Pancreas (tissue), 10 donors: ENCODE measurements around the gene ZBTB47. TPM values are rescaled to one million over a fixed set of nuclear protein-coding genes. Genes with fewer than 3 reads are reported as not detected.

Source experiments
- ATAC-seq, 4 donors: fragments of 200-7000 bp; cut with Tn5 transposase; one replicate each; pipeline versions ENCODE4 v1.8.0 to v1.9.1; 2020; ENCODE audit warnings: mild to moderate bottlenecking in 4 of 4, moderate library complexity in 4 of 4
- DNase-seq, 6 donors: peaks; one replicate each; pipeline ENCODE4 v3.0.0-alpha.2; 2020
- FAIRE-seq: peaks from 2 replicates; lab custom pipeline; 2012; peaks lifted over from hg19 to GRCh38; lab: Jason Lieb, UNC
- H3K27ac ChIP-seq, 4 donors: fragments of 200-600 bp; sonication (generic); 1 replicate in 3 of 4; 2 replicates in 1 of 4; pipeline versions ENCODE4 v1.5.0 to v1.8.0; 2020
- H3K27me3 ChIP-seq, 4 donors: fragments of 200-600 bp; one replicate each; pipeline ENCODE4 v1.8.0; 2021
- H3K36me3 ChIP-seq, 3 donors: fragments of 200-600 bp; sonication (generic) in 1 of 3; one replicate each; pipeline versions ENCODE4 v1.5.0 to v1.8.0; 2020 to 2021
- H3K4me1 ChIP-seq, 3 donors: fragments of 200-600 bp; one replicate each; pipeline ENCODE4 v1.8.0; 2021
- H3K4me3 ChIP-seq, 4 donors: fragments of 200-600 bp; sonication (generic) in 2 of 4; one replicate each; pipeline versions ENCODE4 v1.5.0 to v1.8.0; 2020 to 2021
- H3K9me3 ChIP-seq, 4 donors: fragments of 200-600 bp; one replicate each; pipeline ENCODE4 v1.8.0; 2021
- CTCF ChIP-seq, 4 donors: fragments of 200-600 bp; sonication (generic) in 3 of 4; IDR thresholded peaks; one replicate each; pipeline versions ENCODE4 v1.5.0 to v1.8.0; 2021; ENCODE audit warnings: antibody characterized with exemption in 4 of 4
- WGBS, 2 donors: extraction: QIAGEN DNeasy Blood & Tissue Kit; methylation state at CpG; one replicate each; pipeline ENCODE4 v1.1.7; 2013; 5-methylcytosine and 5-hydroxymethylcytosine counted together
- intact Hi-C, 3 donors: fragments of 100-400 bp; cut with DNase I; formaldehyde crosslinking; loops; one replicate each; pipeline versions ENCODE4 v1.11.1 to v1.14.2; 2022
- polyA plus RNA-seq, 2 donors: library from polyadenylated mRNA; stranded (reverse); fragments of 200-250 nt; gene quantifications; one replicate each; pipeline ENCODE4 v1.2.3, GENCODE V29; 2013
- total RNA-seq, 6 donors: library from RNA; stranded (reverse); fragmentation: NEBNext Ultra II Directional in 4 of 6; extraction: Animal tissue kit (Norgen Biotek cat#: 25700) in 4 of 6; gene quantifications; one replicate each; pipeline versions ENCODE4 v1.2.1 to v1.2.4, GENCODE V29; 2021 to 2023
- donor health status: healthy with polysubstance abuse.
- donor health status: DM: no; HTN: no; CAD: no; lungs with moderate emphysema.
- donor health status: DM: no; HTN: no; CAD: no.
- donor health status: control.
- donor health status: control.
- donor health status: Bipolar disorder and iron deficiency.
- donor health status: DM: yes; HTN: yes; CAD: no.
- donor health status: DM: no; HTN: no; CAD: no.
- donor health status: DM: no; HTN: no; CAD: no.
- donor health status: DM: yes; HTN: yes; CAD: no.

Gene ZBTB47
- total and polyA plus RNA-seq, 8 donors: 7.9 to 13.6 (median 10.2) TPM

GRCh38 chr3:42698216-42698910, 44.9 kb downstream of the ZBTB47 start:
- Histone ChIP-seq H3K36me3 (no peaks in the 10 kb centered on the region), H3K4me1 (no peaks in the 10 kb centered on the region), H3K27me3 (no peaks in the 10 kb centered on the region), H3K4me3 (no peak overlapping the region), H3K9me3 (no peaks in the 10 kb centered on the region), H3K27ac (no peak overlapping the region)
- intact Hi-C loops: no loop called here
- FAIRE-seq: no peak
- ATAC-seq: no peak
- WGBS, 2 donors: 83 to 87% methylated on average over 7 of the region's 7 CpGs
- no peak for TF ChIP-seq CTCF (IDR thresholded peaks at IDR 0.05)
- peak in 1 of 6 donors; percentile 3 for DNase-seq

DNA sequence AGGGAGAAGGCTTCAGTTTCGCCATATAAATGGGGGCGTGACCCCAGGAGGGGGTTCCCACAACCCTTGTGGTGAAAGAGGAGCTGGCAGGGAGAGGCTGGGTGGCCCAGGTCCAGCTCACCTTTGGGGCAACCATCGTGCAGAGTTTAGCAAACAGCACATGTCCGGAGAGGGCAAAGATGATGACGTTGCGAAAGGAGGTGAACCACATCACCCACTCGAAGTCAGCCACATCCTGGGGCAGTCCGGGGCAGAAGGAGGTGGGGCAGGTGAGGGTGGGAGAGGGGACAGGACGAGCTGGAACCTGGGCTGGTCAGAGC, 45.4 kb downstream of the ZBTB47 start:
- H3K4me1 ChIP-seq: no peaks in the 10 kb centered on the region
- no peak overlapping the region for H3K4me3 ChIP-seq
- H3K36me3 ChIP-seq: no peaks in the 10 kb centered on the region
- H3K27ac ChIP-seq: no peak overlapping the region
- intact Hi-C loops: no loop called here
- FAIRE-seq (no peak), ATAC-seq (no peak), DNase-seq (peak in 1 of 6 donors; percentile 12)
- H3K27me3 ChIP-seq: no peaks in the 10 kb centered on the region
- 70 to 73% methylated on average over 9 of the region's 9 CpGs for WGBS, 2 donors
- no peaks in the 10 kb centered on the region for H3K9me3 ChIP-seq
- no peak for TF ChIP-seq CTCF (IDR thresholded peaks at IDR 0.05)

GRCh38 chr3:42699511-42699971, 46.0 kb downstream of the ZBTB47 start:
- intact Hi-C loops: no loop called here
- Histone ChIP-seq H3K36me3 (no peaks in the 10 kb centered on the region), H3K27ac (no peak overlapping the region), H3K4me3 (no peak overlapping the region), H3K27me3 (no peaks in the 10 kb centered on the region), H3K9me3 (no peaks in the 10 kb centered on the region), H3K4me1 (no peaks in the 10 kb centered on the region)
- TF ChIP-seq CTCF (IDR thresholded peaks at IDR 0.05): no peak
- DNase-seq: peak in 1 of 6 donors; percentile 7
- no peak for ATAC-seq
- WGBS, 2 donors: 71 to 84% methylated on average over 10 of the region's 10 CpGs
- FAIRE-seq: no peak

DNA sequence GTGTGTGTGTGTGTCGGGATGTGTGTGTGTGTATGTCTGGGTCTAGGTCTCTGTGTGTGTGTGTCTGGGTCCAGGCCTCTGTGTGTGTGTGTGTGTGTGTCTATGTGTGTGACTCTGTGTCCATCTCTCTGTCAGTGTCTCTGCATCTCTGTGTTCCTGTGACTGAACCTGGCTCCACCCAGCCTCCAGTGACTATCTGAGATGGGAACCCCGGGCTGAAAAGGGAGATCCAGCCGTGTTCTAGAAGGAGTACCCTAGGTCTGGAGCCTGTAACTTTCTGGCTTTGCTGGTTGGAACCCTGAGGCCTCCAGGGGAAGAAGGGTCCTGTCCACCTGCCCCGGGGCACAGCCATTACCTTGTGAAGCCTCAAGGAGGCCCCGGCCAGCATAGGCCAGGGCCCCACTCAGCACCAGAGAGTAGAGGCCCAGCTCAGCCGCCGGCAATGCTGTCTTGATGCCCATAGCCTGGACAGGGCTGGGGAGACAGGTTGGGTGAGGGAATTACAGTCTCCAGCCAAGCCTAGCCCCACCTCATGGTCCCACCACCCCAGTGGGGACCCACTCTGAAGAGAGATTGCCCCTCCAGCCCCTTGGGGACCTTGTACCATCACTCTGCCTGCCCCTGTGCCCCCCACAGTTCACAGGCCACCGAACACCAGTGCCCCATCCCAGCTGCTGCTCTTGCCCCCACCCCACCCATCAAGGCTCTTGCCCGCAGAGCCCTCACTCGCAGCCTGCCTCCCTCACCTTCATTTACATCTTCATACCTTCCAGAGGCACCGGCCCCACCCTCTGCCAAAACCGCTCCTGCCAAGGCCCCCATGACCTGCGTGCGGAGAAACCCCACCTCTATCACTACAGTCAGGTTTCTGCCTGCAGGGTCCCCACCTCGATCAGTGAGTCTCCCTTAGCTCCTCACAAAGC, 47.1 kb downstream of the ZBTB47 start:
- Histone ChIP-seq H3K27me3 (no peaks in the 10 kb centered on the region), H3K36me3 (no peaks in the 10 kb centered on the region), H3K4me3 (no peak overlapping the region), H3K4me1 (no peaks in the 10 kb centered on the region), H3K27ac (no peak overlapping the region), H3K9me3 (no peaks in the 10 kb centered on the region)
- 70 to 75% methylated on average over 15 of the region's 15 CpGs for WGBS, 2 donors
- TF ChIP-seq CTCF (IDR thresholded peaks at IDR 0.05): no peak
- intact Hi-C loops: no loop called here
- DNase-seq (peak in 2 of 6 donors; percentile 8 to 47), ATAC-seq (no peak), FAIRE-seq (no peak)
